Smooth muscle cell (in vitro differentiated cells): ENCODE measurements around the gene CDKN2AIP. TPM values are rescaled to one million over a fixed set of nuclear protein-coding genes. Genes with fewer than 3 reads are reported as not detected.
"Not testable (repeated sequence)": the region's sequence is repeated elsewhere in the genome, so short reads cannot be mapped to it uniquely, and the experiment has no call there.

Source experiments
- DNase-seq: peaks from one replicate; lab custom pipeline; 2025; ENCODE audit not compliant: unreplicated experiment; lab: John Stamatoyannopoulos, UW
- H2AFZ ChIP-seq: fragments of 200-600 bp; sonication (generic); 2 replicates; pipeline ENCODE4 v1.6.0; 2016; ENCODE audit warnings: antibody characterized with exemption, low read depth, mild to moderate bottlenecking
- H3F3A ChIP-seq: fragments of 200-600 bp; sonication (generic); 2 replicates; pipeline ENCODE4 v1.6.0; 2017; ENCODE audit warnings: antibody characterized with exemption, low read depth
- H3K27ac ChIP-seq: fragments of 200-600 bp; sonication (generic); 2 replicates; pipeline ENCODE4 v1.5.1; 2016; ENCODE audit warnings: low read depth, mild to moderate bottlenecking
- H3K27me3 ChIP-seq: fragments of 200-600 bp; sonication (generic); 2 replicates; pipeline ENCODE4 v1.6.1; 2016; ENCODE audit warnings: low read depth, mild to moderate bottlenecking
- H3K36me3 ChIP-seq: fragments of 200-600 bp; sonication (generic); 2 replicates; pipeline ENCODE4 v1.5.1; 2016; ENCODE audit warnings: low read depth
- H3K4me1 ChIP-seq: fragments of 200-600 bp; sonication (generic); 2 replicates; pipeline ENCODE4 v1.5.1; 2016; ENCODE audit warnings: low read depth
- H3K4me2 ChIP-seq: fragments of 200-600 bp; sonication (generic); 2 replicates; pipeline ENCODE4 v1.6.0; 2016; ENCODE audit warnings: mild to moderate bottlenecking
- H3K4me3 ChIP-seq: fragments of 200-600 bp; sonication (generic); 2 replicates; pipeline ENCODE4 v1.5.1; 2016; ENCODE audit warnings: mild to moderate bottlenecking
- H3K79me2 ChIP-seq: fragments of 200-600 bp; sonication (generic); 2 replicates; pipeline ENCODE4 v1.6.0; 2016; ENCODE audit warnings: low read depth, mild to moderate bottlenecking
- H3K9ac ChIP-seq: fragments of 200-600 bp; sonication (generic); 2 replicates; pipeline ENCODE4 v1.6.0; 2016; ENCODE audit warnings: low read depth
- H3K9me3 ChIP-seq: fragments of 200-600 bp; sonication (generic); replicated peaks from 2 replicates; pipeline ENCODE4 v1.5.1; 2016; ENCODE audit warnings: low read depth
- H4K20me1 ChIP-seq: fragments of 200-600 bp; sonication (generic); 2 replicates; pipeline ENCODE4 v1.6.0; 2016; ENCODE audit warnings: low read depth
- WGBS: methylation state at CpG from one replicate; pipeline ENCODE4 v1.1.7; 2016; ENCODE audit warnings: low lambda C conversion rate; 5-methylcytosine and 5-hydroxymethylcytosine counted together
- polyA plus RNA-seq: library from polyadenylated mRNA; unstranded; fragments of >200 nt; fragmentation: Nextera tagmentation; extraction: Ambion mirVana; gene quantifications from 2 replicates; pipeline ENCODE4 v1.2.1, GENCODE V29; 2016
- total RNA-seq: library from RNA; depleted of rRNA; stranded (reverse); fragments of >200 nt; gene quantifications from 2 replicates; pipeline ENCODE4 v1.2.3, GENCODE V29; 2014
- TF ChIP-seq, protein P1 (sequence below): fragments of 200-600 bp; sonication (generic); IDR thresholded peaks from 2 replicates; pipeline ENCODE4 v1.5.1; 2017; ENCODE audit warnings: borderline replicate concordance, mild to moderate bottlenecking, antibody characterized with exemption; ENCODE audit not compliant: insufficient read depth, poor library complexity, severe bottlenecking

CDKN2AIP gene
- total and polyA plus RNA-seq, 2 experiments from 2014 or later = 13.0 to 27.2 TPM

DNA sequence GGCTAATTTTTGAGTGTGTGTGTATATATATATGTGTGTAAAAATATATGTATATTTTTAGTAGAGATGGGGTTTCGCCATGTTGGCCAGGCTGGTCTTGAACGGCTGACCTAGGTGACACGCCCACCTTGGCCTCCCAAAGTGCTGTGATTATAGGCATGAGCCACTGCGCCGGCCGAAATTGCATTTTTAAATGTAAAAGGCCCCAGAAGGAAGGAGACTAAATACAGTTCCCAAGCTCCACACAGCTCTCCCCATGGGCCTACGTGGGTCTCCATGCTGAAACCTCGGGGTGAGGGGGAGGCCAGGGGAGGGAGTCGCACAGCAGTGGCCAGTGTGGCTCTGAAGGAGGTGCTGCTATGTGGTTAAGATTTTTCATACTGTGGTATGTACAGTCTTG lies 12.8 kb upstream of the CDKN2AIP start:
- TF ChIP-seq, protein P1, sequence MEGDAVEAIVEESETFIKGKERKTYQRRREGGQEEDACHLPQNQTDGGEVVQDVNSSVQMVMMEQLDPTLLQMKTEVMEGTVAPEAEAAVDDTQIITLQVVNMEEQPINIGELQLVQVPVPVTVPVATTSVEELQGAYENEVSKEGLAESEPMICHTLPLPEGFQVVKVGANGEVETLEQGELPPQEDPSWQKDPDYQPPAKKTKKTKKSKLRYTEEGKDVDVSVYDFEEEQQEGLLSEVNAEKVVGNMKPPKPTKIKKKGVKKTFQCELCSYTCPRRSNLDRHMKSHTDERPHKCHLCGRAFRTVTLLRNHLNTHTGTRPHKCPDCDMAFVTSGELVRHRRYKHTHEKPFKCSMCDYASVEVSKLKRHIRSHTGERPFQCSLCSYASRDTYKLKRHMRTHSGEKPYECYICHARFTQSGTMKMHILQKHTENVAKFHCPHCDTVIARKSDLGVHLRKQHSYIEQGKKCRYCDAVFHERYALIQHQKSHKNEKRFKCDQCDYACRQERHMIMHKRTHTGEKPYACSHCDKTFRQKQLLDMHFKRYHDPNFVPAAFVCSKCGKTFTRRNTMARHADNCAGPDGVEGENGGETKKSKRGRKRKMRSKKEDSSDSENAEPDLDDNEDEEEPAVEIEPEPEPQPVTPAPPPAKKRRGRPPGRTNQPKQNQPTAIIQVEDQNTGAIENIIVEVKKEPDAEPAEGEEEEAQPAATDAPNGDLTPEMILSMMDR = no peak
- Histone ChIP-seq H3F3A (no peaks in the 10 kb centered on the region), H4K20me1 (no peaks in the 10 kb centered on the region), H3K9ac (no peak overlapping the region), H3K79me2 (no peaks in the 10 kb centered on the region), H3K36me3 (no peaks in the 10 kb centered on the region), H3K4me3 (no peak overlapping the region), H3K9me3 (no peaks in the 10 kb centered on the region), H3K4me1 (peaks cover 5% of the 10 kb centered on the region), H2AFZ (no peak overlapping the region), H3K4me2 (no peak overlapping the region), H3K27ac (no peak overlapping the region), H3K27me3 (no peaks in the 10 kb centered on the region)
- 93% methylated on average over 9 of the region's 9 CpGs for WGBS
- no peak for DNase-seq

DNA sequence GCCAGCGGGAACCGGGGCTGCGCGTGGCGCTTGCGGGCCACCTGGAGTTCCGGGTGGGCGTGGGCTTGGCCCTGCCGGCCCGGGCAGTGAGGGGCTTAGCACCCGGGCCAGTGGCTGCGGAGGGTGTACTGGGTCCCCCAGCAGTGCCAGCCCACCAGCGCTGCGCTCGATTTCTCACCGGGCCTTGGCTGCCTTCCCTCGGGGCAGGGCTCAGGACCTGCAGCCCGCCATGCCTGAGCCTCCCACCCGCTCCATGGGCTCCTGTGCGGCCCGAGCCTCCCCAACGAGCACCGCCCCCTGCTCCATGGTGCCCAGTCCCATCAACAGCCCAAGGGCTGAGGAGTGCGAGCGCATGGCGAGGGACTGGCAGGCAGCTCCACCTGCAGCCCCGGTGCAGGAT lies 11.3 kb upstream of the CDKN2AIP start:
- not testable (repeated sequence) for H3K4me1 ChIP-seq, H3F3A ChIP-seq, H3K27me3 ChIP-seq, H3K9ac ChIP-seq, DNase-seq, H3K79me2 ChIP-seq, H3K4me3 ChIP-seq, H4K20me1 ChIP-seq, H2AFZ ChIP-seq, H3K9me3 ChIP-seq, H3K36me3 ChIP-seq, H3K27ac ChIP-seq, H3K4me2 ChIP-seq
- WGBS = 96% methylated on average over 27 of the region's 27 CpGs

DNA sequence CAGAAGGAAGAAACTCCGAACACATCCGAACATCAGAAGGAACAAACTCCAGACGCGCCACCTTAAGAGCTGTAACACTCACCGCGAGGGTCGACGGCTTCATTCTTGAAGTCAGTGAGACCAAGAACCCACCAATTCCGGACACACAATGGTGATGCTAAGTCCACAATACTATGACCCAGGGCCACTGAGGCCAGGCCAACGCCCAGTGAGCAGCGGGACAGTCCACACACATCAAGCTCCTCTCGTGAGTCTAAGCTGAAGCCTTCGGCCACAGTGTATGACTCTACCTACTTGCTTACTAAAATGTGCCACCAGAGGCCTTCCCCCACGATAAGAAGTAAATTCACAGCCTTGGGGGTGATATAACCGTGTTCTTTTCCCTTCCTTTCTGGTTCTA lies 10.2 kb upstream of the CDKN2AIP start:
- no peaks in the 10 kb centered on the region for H3K27me3 ChIP-seq
- H2AFZ ChIP-seq = no peak overlapping the region
- TF ChIP-seq, protein P1 = no peak
- no peaks in the 10 kb centered on the region for H3K36me3 ChIP-seq
- H3K4me2 ChIP-seq = no peak overlapping the region
- H4K20me1 ChIP-seq = no peaks in the 10 kb centered on the region
- H3K4me3 ChIP-seq = no peak overlapping the region
- WGBS = 90% methylated on average over 15 of the region's 15 CpGs
- peaks cover 5% of the 10 kb centered on the region for H3K4me1 ChIP-seq
- H3K27ac ChIP-seq = no peak overlapping the region
- no peak overlapping the region for H3K9ac ChIP-seq
- H3F3A ChIP-seq = no peaks in the 10 kb centered on the region
- no peaks in the 10 kb centered on the region for H3K9me3 ChIP-seq
- no peak for DNase-seq
- no peaks in the 10 kb centered on the region for H3K79me2 ChIP-seq

DNA sequence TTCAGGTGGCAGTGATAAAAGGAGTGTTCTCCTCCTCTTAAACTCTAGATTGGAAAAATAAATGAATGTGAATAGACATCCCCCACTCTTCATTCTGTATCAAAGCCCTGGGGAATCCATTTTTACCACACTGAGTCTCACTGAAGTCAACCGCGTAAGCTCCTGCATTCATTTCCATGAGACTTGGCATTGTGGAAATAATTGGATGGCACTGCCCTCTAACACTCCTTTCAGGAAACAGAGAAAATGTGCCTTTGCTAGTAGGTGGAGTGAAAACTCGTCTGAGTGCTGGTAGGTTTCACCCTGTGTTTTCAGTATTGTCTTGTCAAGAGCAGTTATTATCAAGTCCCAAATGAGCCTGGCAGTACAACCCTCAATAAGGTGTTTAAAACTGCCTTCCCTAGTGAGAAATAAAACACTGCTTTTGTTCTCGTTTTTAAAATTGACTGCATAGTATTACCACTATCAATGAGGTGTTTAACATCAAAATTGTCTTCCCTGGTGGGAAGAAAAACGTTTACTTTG lies 9.7 kb upstream of the CDKN2AIP start:
- TF ChIP-seq, protein P1 = no peak
- no peaks in the 10 kb centered on the region for H3K27me3 ChIP-seq
- 73% methylated on average over 5 of the region's 5 CpGs for WGBS
- no peak overlapping the region for H3K27ac ChIP-seq
- no peak overlapping the region for H3K4me2 ChIP-seq
- no peaks in the 10 kb centered on the region for H4K20me1 ChIP-seq
- no peaks in the 10 kb centered on the region for H3K36me3 ChIP-seq
- no peaks in the 10 kb centered on the region for H3F3A ChIP-seq
- no peak for DNase-seq
- H3K9ac ChIP-seq = no peak overlapping the region
- H3K4me3 ChIP-seq = no peak overlapping the region
- no peak overlapping the region for H2AFZ ChIP-seq
- H3K79me2 ChIP-seq = no peaks in the 10 kb centered on the region
- H3K4me1 ChIP-seq = peaks cover 5% of the 10 kb centered on the region
- no peaks in the 10 kb centered on the region for H3K9me3 ChIP-seq
